Liver (tissue), 10 donors: ENCODE data around the gene THRA. TPM values are rescaled to one million over a fixed set of nuclear protein-coding genes. Genes with fewer than 3 reads are reported as not detected.
"Not testable (repeated sequence)": the region's sequence is repeated elsewhere in the genome, so short reads cannot be mapped to it uniquely, and the experiment has no call there.

ENCODE experiments used
- DNase-seq: peaks from one replicate; pipeline ENCODE4 v3.0.0-alpha.2; 2017; ENCODE audit warnings: low spot score
- H3K27ac ChIP-seq, 2 donors: one replicate each; pipeline ENCODE4 v1.7.0; 2013; ENCODE audit warnings: inconsistent platforms in 2 of 2, low read length in 2 of 2, control low read depth in 1 of 2, low read depth in 1 of 2, mild to moderate bottlenecking in 1 of 2
- H3K27me3 ChIP-seq, 4 donors: one replicate each; pipeline versions ENCODE4 v1.6.1 to v1.7.0; 2013; ENCODE audit warnings: low read length in 3 of 4, inconsistent platforms in 1 of 4, mild to moderate bottlenecking in 1 of 4, moderate library complexity in 1 of 4; ENCODE audit not compliant: control insufficient read depth in 4 of 4, insufficient read depth in 4 of 4
- H3K36me3 ChIP-seq, 4 donors: one replicate each; pipeline versions ENCODE4 v1.6.1 to v1.7.0; 2013; ENCODE audit warnings: low read length in 3 of 4, mild to moderate bottlenecking in 3 of 4, low read depth in 1 of 4, moderate library complexity in 1 of 4; ENCODE audit not compliant: control insufficient read depth in 4 of 4, insufficient read depth in 3 of 4
- H3K4me1 ChIP-seq, 4 donors: one replicate each; pipeline versions ENCODE4 v1.6.1 to v1.7.0; 2013; ENCODE audit warnings: low read length in 3 of 4, mild to moderate bottlenecking in 3 of 4, moderate library complexity in 1 of 4; ENCODE audit not compliant: control insufficient read depth in 4 of 4, insufficient read depth in 4 of 4
- H3K4me3 ChIP-seq, 3 donors: one replicate each; pipeline versions ENCODE4 v1.6.1 to v1.7.0; 2013; ENCODE audit warnings: low read length in 3 of 3, control low read depth in 1 of 3, low read depth in 1 of 3, mild to moderate bottlenecking in 1 of 3
- H3K9ac ChIP-seq, 2 donors: one replicate each; pipeline ENCODE4 v1.7.0; 2013; ENCODE audit warnings: low read length in 2 of 2, mild to moderate bottlenecking in 2 of 2, moderate library complexity in 2 of 2, control low read depth in 1 of 2, low read depth in 1 of 2
- H3K9me3 ChIP-seq, 4 donors: one replicate each; pipeline versions ENCODE4 v1.6.1 to v1.7.0; 2013; ENCODE audit warnings: low read length in 3 of 4; ENCODE audit not compliant: control insufficient read depth in 4 of 4
- EGR1 ChIP-seq, 2 donors: IDR thresholded peaks; 2 replicates each; pipeline ENCODE4 v1.6.1; 2016 to 2018; ENCODE audit warnings: antibody characterized with exemption in 2 of 2, low read depth in 2 of 2
- GABPA ChIP-seq, 2 donors: IDR thresholded peaks in 1 of 2; conservative IDR thresholded peaks in 1 of 2; 2 replicates each; pipeline ENCODE4 v1.6.1; 2016; ENCODE audit warnings: antibody characterized with exemption in 2 of 2, mild to moderate bottlenecking in 1 of 2, moderate library complexity in 1 of 2
- JUND ChIP-seq, 2 donors: IDR thresholded peaks; 2 replicates each; pipeline ENCODE4 v1.6.1; 2016; ENCODE audit warnings: antibody characterized with exemption in 2 of 2
- NR2F2 ChIP-seq: IDR thresholded peaks from 2 replicates; pipeline ENCODE4 v1.6.1; 2016; ENCODE audit warnings: antibody characterized with exemption
- TAF1 ChIP-seq: conservative IDR thresholded peaks from 2 replicates; pipeline ENCODE4 v1.6.1; 2016; ENCODE audit warnings: antibody characterized with exemption, mild to moderate bottlenecking
- YY1 ChIP-seq: IDR thresholded peaks from 2 replicates; pipeline ENCODE4 v1.6.1; 2016; ENCODE audit warnings: antibody characterized with exemption, mild to moderate bottlenecking
- WGBS: extraction: QIAGEN DNeasy Blood & Tissue Kit; methylation state at CpG from one replicate; pipeline ENCODE4 v1.1.7; 2013; 5-methylcytosine and 5-hydroxymethylcytosine counted together
- polyA plus RNA-seq, 2 donors: library from polyadenylated mRNA; stranded (reverse) in 1 of 2; unstranded in 1 of 2; fragments of 200-250 nt in 1 of 2; fragments of >200 nt in 1 of 2; fragmentation: Nextera tagmentation in 1 of 2; extraction: Ambion mirVana in 1 of 2; gene quantifications; one replicate each; pipeline versions ENCODE4 v1.2.1 to v1.2.3, GENCODE V29; 2013 to 2015
- small RNA-seq: library from RNA; depleted of rRNA; stranded (forward); fragments of <200 nt; gene quantifications from one replicate; pipeline ENCODE3, GENCODE V24; 2014
- total RNA-seq, 2 donors: library from RNA; depleted of rRNA; stranded (reverse); fragments of >200 nt; gene quantifications; one replicate each; pipeline ENCODE4 v1.2.3, GENCODE V29; 2014
- TF ChIP-seq, protein P1 (sequence below): IDR thresholded peaks from 2 replicates; pipeline ENCODE4 v1.6.1; 2016; ENCODE audit warnings: antibody characterized with exemption
- TF ChIP-seq, protein P2 (sequence below): IDR thresholded peaks from 2 replicates; pipeline ENCODE4 v1.6.1; 2016; ENCODE audit warnings: antibody characterized with exemption
- donor health status: healthy.
- donor health status: healthy.
- donor health status: healthy.
- donor health status: healthy.
- donor health status: healthy.

Gene THRA
- total and polyA plus RNA-seq, 4 donors: 3.2 to 10.3 (median 7.4) TPM

DNA sequence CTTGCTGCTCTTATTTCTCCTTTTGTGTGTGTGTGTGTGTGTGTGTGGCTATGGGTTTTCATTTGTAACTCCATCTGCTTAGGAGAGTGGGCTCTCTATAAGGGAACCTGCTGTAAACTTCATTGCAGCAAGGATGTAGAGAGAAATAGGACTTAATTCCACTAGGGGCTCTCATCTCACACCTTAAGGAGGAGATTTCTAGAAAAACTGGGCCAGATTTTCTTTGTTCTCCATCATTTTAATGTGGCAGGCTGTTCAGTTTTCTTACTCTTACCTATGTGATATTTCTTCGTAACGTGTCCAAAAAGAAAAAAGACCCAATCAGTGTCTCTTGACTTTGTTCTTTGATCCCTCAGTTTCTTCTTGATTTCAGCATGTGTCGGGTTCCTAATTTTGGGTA, 73.1 kb downstream of the THRA start:
- WGBS: 93% methylated on average over 3 of the region's 3 CpGs
- no peaks in the 10 kb centered on the region for H3K9me3 ChIP-seq
- H3K4me3 ChIP-seq: no peak overlapping the region
- H3K4me1 ChIP-seq: peaks cover 0 to 8% (median 1%) of the 10 kb centered on the region in 4 donors
- no peak overlapping the region for H3K27ac ChIP-seq
- no peak for DNase-seq
- no peak overlapping the region for H3K9ac ChIP-seq
- H3K36me3 ChIP-seq: peaks cover 11 to 39% (median 38%) of the 10 kb centered on the region in 4 donors
- TF ChIP-seq, protein P1, sequence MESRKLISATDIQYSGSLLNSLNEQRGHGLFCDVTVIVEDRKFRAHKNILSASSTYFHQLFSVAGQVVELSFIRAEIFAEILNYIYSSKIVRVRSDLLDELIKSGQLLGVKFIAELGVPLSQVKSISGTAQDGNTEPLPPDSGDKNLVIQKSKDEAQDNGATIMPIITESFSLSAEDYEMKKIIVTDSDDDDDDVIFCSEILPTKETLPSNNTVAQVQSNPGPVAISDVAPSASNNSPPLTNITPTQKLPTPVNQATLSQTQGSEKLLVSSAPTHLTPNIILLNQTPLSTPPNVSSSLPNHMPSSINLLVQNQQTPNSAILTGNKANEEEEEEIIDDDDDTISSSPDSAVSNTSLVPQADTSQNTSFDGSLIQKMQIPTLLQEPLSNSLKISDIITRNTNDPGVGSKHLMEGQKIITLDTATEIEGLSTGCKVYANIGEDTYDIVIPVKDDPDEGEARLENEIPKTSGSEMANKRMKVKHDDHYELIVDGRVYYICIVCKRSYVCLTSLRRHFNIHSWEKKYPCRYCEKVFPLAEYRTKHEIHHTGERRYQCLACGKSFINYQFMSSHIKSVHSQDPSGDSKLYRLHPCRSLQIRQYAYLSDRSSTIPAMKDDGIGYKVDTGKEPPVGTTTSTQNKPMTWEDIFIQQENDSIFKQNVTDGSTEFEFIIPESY: no peak
- TF ChIP-seq TAF1: no peak
- TF ChIP-seq, protein P2, sequence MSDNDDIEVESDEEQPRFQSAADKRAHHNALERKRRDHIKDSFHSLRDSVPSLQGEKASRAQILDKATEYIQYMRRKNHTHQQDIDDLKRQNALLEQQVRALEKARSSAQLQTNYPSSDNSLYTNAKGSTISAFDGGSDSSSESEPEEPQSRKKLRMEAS: no peak
- no peak for TF ChIP-seq JUND (IDR thresholded peaks at IDR 0.05)
- TF ChIP-seq YY1: no peak
- H3K27me3 ChIP-seq: no peaks in the 10 kb centered on the region

GRCh38 chr17:40139566-40140058, 76.8 kb downstream of the THRA start:
- Histone ChIP-seq H3K9me3 (no peaks in the 10 kb centered on the region), H3K4me3 (peak overlapping the region; percentile 46 to 75 (median 51)), H3K27ac (peak overlapping the region; percentile 92 to 94), H3K4me1 (peaks cover 0 to 16% (median 8%) of the 10 kb centered on the region in 4 donors), H3K36me3 (peaks cover 9 to 23% (median 18%) of the 10 kb centered on the region in 4 donors), H3K9ac (peak overlapping the region; percentile 88 to 96), H3K27me3 (no peaks in the 10 kb centered on the region)
- WGBS: 9% methylated on average over 14 of the region's 14 CpGs
- TF ChIP-seq NR2F2 (peak; percentile 50), GABPA (IDR thresholded peaks at IDR 0.05 in 1 of 2, conservative IDR thresholded peaks at IDR 0.05 in 1 of 2) (no peak), EGR1 (IDR thresholded peaks at IDR 0.05; ENCODE audit: low read depth in 2 of 2) (no peak)
- DNase-seq: no peak

- H3K9ac ChIP-seq, H3K27me3 ChIP-seq, H3K4me3 ChIP-seq, H3K9me3 ChIP-seq, H3K27ac ChIP-seq, DNase-seq: not testable (repeated sequence)
- WGBS: 97% methylated on average over 3 of the region's 3 CpGs
- Histone ChIP-seq H3K36me3 (peaks cover 3 to 14% (median 11%) of the 10 kb centered on the region in 4 donors), H3K4me1 (peaks cover 0 to 16% (median 8%) of the 10 kb centered on the region in 4 donors)
These were observed 80.4 kb downstream of the THRA start for GRCh38 chr17:40143166-40143565.

Small RNA genes lying within 50 kb of the gene (small RNA-seq; reads per million reads assigned to genes)
- 500 reads per million, percentile 99 among the genes with 10 or more reads in this experiment for gene SNORD124

Other genes starting within 250 kb of the THRA start
- 1 to 10 TPM; 1.3 to 2.3 TPM for gene IKZF3, start 198.7 kb upstream of the THRA start, total RNA-seq
- gene IKZF3, start 198.7 kb upstream of the THRA start, polyA plus RNA-seq: under 1 TPM; 0.32 to 0.36 TPM
- not detected for gene ZPBP2, start 194.8 kb upstream of the THRA start, total RNA-seq
- gene ZPBP2, start 194.8 kb upstream of the THRA start, polyA plus RNA-seq: not detected
- 10 to 100 TPM; 10.3 to 35.1 TPM for gene GSDMB, start 144.3 kb upstream of the THRA start, total RNA-seq
- gene GSDMB, start 144.3 kb upstream of the THRA start, polyA plus RNA-seq: 1 to 10 TPM; 4.2 to 7.9 TPM
- gene ORMDL3, start 135.4 kb upstream of the THRA start, total RNA-seq: 100 to 1,000 TPM; 138 to 141 TPM
- gene ORMDL3, start 135.4 kb upstream of the THRA start, polyA plus RNA-seq: 100 to 1,000 TPM in 1 of 2 donors, 10 to 100 TPM in 1; 71.0 to 112 TPM
- under 1 TPM in 1 of 2 donors, not detected in 1; 0.17 TPM for gene LRRC3C, start 135.2 kb upstream of the THRA start, total RNA-seq
- under 1 TPM; 0.08 to 0.24 TPM for gene LRRC3C, start 135.2 kb upstream of the THRA start, polyA plus RNA-seq
- gene GSDMA, start 100.0 kb upstream of the THRA start, total RNA-seq: under 1 TPM; 0.08 to 0.23 TPM
- under 1 TPM; 0.06 to 0.18 TPM for gene GSDMA, start 100.0 kb upstream of the THRA start, polyA plus RNA-seq
- gene PSMD3, start 82.2 kb upstream of the THRA start, total RNA-seq: 10 to 100 TPM; 62.3 to 80.7 TPM
- 10 to 100 TPM; 30.7 to 70.4 TPM for gene PSMD3, start 82.2 kb upstream of the THRA start, polyA plus RNA-seq
- gene CSF3, start 47.5 kb upstream of the THRA start, total RNA-seq: not detected
- gene CSF3, start 47.5 kb upstream of the THRA start, polyA plus RNA-seq: not detected
- gene MED24, start 8.6 kb upstream of the THRA start, total RNA-seq: 10 to 100 TPM; 31.0 to 37.1 TPM
- 10 to 100 TPM; 19.2 to 27.2 TPM for gene MED24, start 8.6 kb upstream of the THRA start, polyA plus RNA-seq
- 1 to 10 TPM in 1 of 2 donors, under 1 TPM in 1; 0.84 to 2.3 TPM for gene NR1D1, start 37.6 kb downstream of the THRA start, total RNA-seq
- 10 to 100 TPM in 1 of 2 donors, 1 to 10 TPM in 1; 8.8 to 13.7 TPM for gene NR1D1, start 37.6 kb downstream of the THRA start, polyA plus RNA-seq
- gene MSL1, start 59.0 kb downstream of the THRA start, total RNA-seq: 10 to 100 TPM; 24.0 to 43.7 TPM
- gene MSL1, start 59.0 kb downstream of the THRA start, polyA plus RNA-seq: 10 to 100 TPM in 1 of 2 donors, 1 to 10 TPM in 1; 7.9 to 23.1 TPM
- 10 to 100 TPM; 17.1 to 17.9 TPM for gene CASC3, start 77.6 kb downstream of the THRA start, total RNA-seq
- gene CASC3, start 77.6 kb downstream of the THRA start, polyA plus RNA-seq: 10 to 100 TPM; 11.4 to 12.9 TPM
- gene RAPGEFL1, start 114.5 kb downstream of the THRA start, total RNA-seq: 1 to 10 TPM; 1.9 to 3.2 TPM
- under 1 TPM; 0.82 to 0.98 TPM for gene RAPGEFL1, start 114.5 kb downstream of the THRA start, polyA plus RNA-seq
- 1 to 10 TPM; 4.9 to 5.6 TPM for gene WIPF2, start 156.3 kb downstream of the THRA start, total RNA-seq
- gene WIPF2, start 156.3 kb downstream of the THRA start, polyA plus RNA-seq: 1 to 10 TPM; 4.4 to 5.6 TPM
- gene CDC6, start 224.9 kb downstream of the THRA start, total RNA-seq: 10 to 100 TPM in 1 of 2 donors, 1 to 10 TPM in 1; 2.3 to 16.5 TPM
- 1 to 10 TPM in 1 of 2 donors, under 1 TPM in 1; 0.54 to 2.6 TPM for gene CDC6, start 224.9 kb downstream of the THRA start, polyA plus RNA-seq
- 10 to 100 TPM in 1 of 2 donors, 1 to 10 TPM in 1; 8.7 to 12.9 TPM for gene RARA, start 246.2 kb downstream of the THRA start, total RNA-seq
- 10 to 100 TPM in 1 of 2 donors, 1 to 10 TPM in 1; 6.6 to 26.2 TPM for gene RARA, start 246.2 kb downstream of the THRA start, polyA plus RNA-seq